HEK293 (cell line): ENCODE measurements around the gene MAML2.

Experiments
- CTCF ChIA-PET: fragments of 350-600 bp; formaldehyde crosslinking; extraction: SDS; loops from one replicate; lab custom pipeline; 2021; ENCODE audit warnings: antibody characterized with exemption; lab: Yijun Ruan, JAX
- POLR2A ChIA-PET: fragments of 300-600 bp; formaldehyde crosslinking; extraction: SDS; loops from one replicate; lab custom pipeline; 2020; ENCODE audit warnings: antibody characterized with exemption, inconsistent platforms; lab: Yijun Ruan, JAX
- H3K27ac ChIP-seq: fragments of 200-500 bp; sonication (Bioruptor generic); 2 replicates; pipeline ENCODE4 v1.5.1; 2014; ENCODE audit warnings: low read depth, low read length, control low read depth, inconsistent platforms; ENCODE audit errors: extremely low read depth
- H3K36me3 ChIP-seq, 2 experiments: fragments of 200-500 bp in 1 of 2; sonication (Bioruptor generic) in 1 of 2; 1 replicate in 1 of 2; 2 replicates in 1 of 2; pipeline ENCODE4 v1.5.1; 2014 to 2017; ENCODE audit warnings: inconsistent platforms in 2 of 2, low read length in 2 of 2; ENCODE audit not compliant: control insufficient read depth in 2 of 2, insufficient read depth in 1 of 2
- H3K4me1 ChIP-seq: fragments of 200-500 bp; sonication (Bioruptor generic); 2 replicates; pipeline ENCODE4 v1.5.1; 2014; ENCODE audit warnings: mild to moderate bottlenecking, low read length, inconsistent platforms; ENCODE audit not compliant: control insufficient read depth, insufficient read depth
- H3K4me3 ChIP-seq: 2 replicates; pipeline ENCODE4 v1.5.1; 2011; ENCODE audit warnings: low read depth, mild to moderate bottlenecking, control low read depth, low read length, moderate library complexity
- H3K9me3 ChIP-seq: fragments of 200-500 bp; sonication (Bioruptor generic); 2 replicates; pipeline ENCODE4 v1.5.1; 2014; ENCODE audit warnings: low read depth, low read length, inconsistent platforms; ENCODE audit not compliant: control insufficient read depth, insufficient read depth
- KLF16 ChIP-seq: fragments of 450-650 bp; formaldehyde crosslinking; IDR thresholded peaks from 2 replicates; pipeline ENCODE4 v1.5.1; 2017; ENCODE audit warnings: missing biosample characterization, missing genetic modification characterization
- KLF7 ChIP-seq: fragments of 450-650 bp; formaldehyde crosslinking; IDR thresholded peaks from 2 replicates; pipeline ENCODE4 v1.5.1; 2016; ENCODE audit warnings: missing biosample characterization, missing genetic modification characterization, borderline replicate concordance
- MZF1 ChIP-seq: fragments of 450-650 bp; formaldehyde crosslinking; IDR thresholded peaks from 2 replicates; pipeline ENCODE4 v1.5.1; 2017; ENCODE audit warnings: missing biosample characterization, missing genetic modification characterization, borderline replicate concordance
- PRDM4 ChIP-seq: fragments of 450-650 bp; formaldehyde crosslinking; IDR thresholded peaks from 2 replicates; pipeline ENCODE4 v1.5.1; 2017; ENCODE audit warnings: missing biosample characterization, missing genetic modification characterization
- SCRT2 ChIP-seq: fragments of 450-650 bp; formaldehyde crosslinking; IDR thresholded peaks from 2 replicates; pipeline ENCODE4 v1.5.1; 2016; ENCODE audit warnings: missing biosample characterization, missing genetic modification characterization
- TRIM28 ChIP-seq: IDR thresholded peaks from 2 replicates; pipeline ENCODE4 v1.6.1; 2011; ENCODE audit warnings: low read length, control low read depth, borderline replicate concordance
- YY2 ChIP-seq: fragments of 450-650 bp; formaldehyde crosslinking; IDR thresholded peaks from 2 replicates; pipeline ENCODE4 v1.5.1; 2016; ENCODE audit warnings: missing biosample characterization, missing genetic modification characterization
- ZBTB17 ChIP-seq: fragments of 450-650 bp; formaldehyde crosslinking; IDR thresholded peaks from 2 replicates; pipeline ENCODE4 v1.5.1; 2016; ENCODE audit warnings: missing biosample characterization, missing genetic modification characterization
- ZBTB20 ChIP-seq: fragments of 450-650 bp; formaldehyde crosslinking; IDR thresholded peaks from 2 replicates; pipeline ENCODE4 v1.5.1; 2016; ENCODE audit warnings: missing biosample characterization, missing genetic modification characterization
- ZFP3 ChIP-seq: fragments of 450-650 bp; formaldehyde crosslinking; IDR thresholded peaks from 2 replicates; pipeline ENCODE4 v1.5.1; 2016; ENCODE audit warnings: low read depth, missing biosample characterization, missing genetic modification characterization
- ZNF169 ChIP-seq: fragments of 450-650 bp; formaldehyde crosslinking; IDR thresholded peaks from 2 replicates; pipeline ENCODE4 v1.5.1; 2016; ENCODE audit warnings: missing biosample characterization, missing genetic modification characterization
- ZNF18 ChIP-seq: fragments of 450-650 bp; formaldehyde crosslinking; IDR thresholded peaks from 2 replicates; pipeline ENCODE4 v1.5.1; 2016; ENCODE audit warnings: missing biosample characterization, missing genetic modification characterization
- ZNF211 ChIP-seq: fragments of 450-650 bp; formaldehyde crosslinking; IDR thresholded peaks from 2 replicates; pipeline ENCODE4 v1.5.1; 2016; ENCODE audit warnings: low read depth, missing biosample characterization, missing genetic modification characterization
- ZNF292 ChIP-seq: fragments of 450-650 bp; formaldehyde crosslinking; IDR thresholded peaks from 2 replicates; pipeline ENCODE4 v1.5.1; 2016; ENCODE audit warnings: low read depth, missing biosample characterization, missing genetic modification characterization, borderline replicate concordance
- ZNF423 ChIP-seq: fragments of 450-650 bp; formaldehyde crosslinking; IDR thresholded peaks from 2 replicates; pipeline ENCODE4 v1.5.1; 2016; ENCODE audit warnings: missing biosample characterization, missing genetic modification characterization
- ZNF561 ChIP-seq: fragments of 450-650 bp; IDR thresholded peaks from 2 replicates; pipeline ENCODE4 v1.5.1; 2018; ENCODE audit warnings: missing biosample characterization, missing genetic modification characterization, borderline replicate concordance
- ZNF580 ChIP-seq: fragments of 450-650 bp; formaldehyde crosslinking; IDR thresholded peaks from 2 replicates; pipeline ENCODE4 v1.5.1; 2016; ENCODE audit warnings: missing biosample characterization, missing genetic modification characterization
- ZNF629 ChIP-seq: fragments of 450-650 bp; formaldehyde crosslinking; IDR thresholded peaks from 2 replicates; pipeline ENCODE4 v1.5.1; 2017; ENCODE audit warnings: missing biosample characterization, missing genetic modification characterization
- ZNF639 ChIP-seq: fragments of 450-650 bp; formaldehyde crosslinking; IDR thresholded peaks from 2 replicates; pipeline ENCODE4 v1.5.1; 2016; ENCODE audit warnings: missing biosample characterization, missing genetic modification characterization
- ZNF843 ChIP-seq: fragments of 450-650 bp; formaldehyde crosslinking; IDR thresholded peaks from 2 replicates; pipeline ENCODE4 v1.5.1; 2016; ENCODE audit warnings: missing biosample characterization, missing genetic modification characterization
- ZSCAN30 ChIP-seq: fragments of 450-650 bp; IDR thresholded peaks from 2 replicates; pipeline ENCODE4 v1.5.1; 2018; ENCODE audit warnings: missing biosample characterization, mild to moderate bottlenecking, missing genetic modification characterization, moderate library complexity
- ZXDB ChIP-seq: fragments of 450-650 bp; formaldehyde crosslinking; IDR thresholded peaks from 2 replicates; pipeline ENCODE4 v1.5.1; 2016; ENCODE audit warnings: missing biosample characterization, missing genetic modification characterization
- TF ChIP-seq, protein P1 (sequence below): fragments of 450-650 bp; formaldehyde crosslinking; IDR thresholded peaks from 2 replicates; pipeline ENCODE4 v1.5.1; 2016; ENCODE audit warnings: missing biosample characterization, missing genetic modification characterization
- TF ChIP-seq, protein P2 (sequence below): fragments of 450-650 bp; IDR thresholded peaks from 2 replicates; pipeline ENCODE4 v1.5.1; 2018; ENCODE audit warnings: missing biosample characterization, mild to moderate bottlenecking, missing genetic modification characterization

MAML2 gene

DNA sequence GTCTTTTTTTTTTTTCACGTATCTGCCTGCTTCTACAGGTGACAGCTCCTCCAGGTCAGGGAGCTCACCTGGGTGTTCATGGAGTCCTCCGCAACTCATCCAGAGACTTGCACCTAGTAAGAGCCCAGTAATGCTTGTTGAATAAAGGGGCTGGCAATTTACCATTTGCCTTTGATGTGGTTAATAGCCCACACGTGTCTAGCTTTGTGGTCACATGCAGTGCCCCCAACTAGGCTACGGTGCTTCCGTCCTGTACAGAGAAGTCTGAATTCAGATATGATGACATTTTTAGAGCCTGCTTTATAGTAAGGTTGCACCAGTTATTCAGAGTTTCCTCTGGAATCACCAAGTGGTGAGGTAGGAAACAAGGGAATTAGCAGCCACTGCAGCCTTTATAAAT lies 219.7 kb downstream of the MAML2 start:
- CTCF ChIA-PET = interaction anchor here (0.9 to 1.6 kb wide), 3 partner anchors 8 to 288 kb away, joined by 3 to 4 read pairs (median 4); partner anchors contain the start of gene MAML2
- H3K4me3 ChIP-seq = no peak overlapping the region
- H3K9me3 ChIP-seq = no peaks in the 10 kb centered on the region
- POLR2A ChIA-PET = no interaction called here
- H3K27ac ChIP-seq = no peak overlapping the region
- TF ChIP-seq ZNF18 (tag by site-specific recombination) = no peak
- TF ChIP-seq ZNF211 (tag by site-specific recombination) = no peak
- TF ChIP-seq KLF7 (tag by site-specific recombination) = no peak
- TF ChIP-seq ZNF561 (tag by site-specific recombination) = no peak
- no peak for TF ChIP-seq ZNF639 (tag by site-specific recombination)
- TF ChIP-seq, protein P1, sequence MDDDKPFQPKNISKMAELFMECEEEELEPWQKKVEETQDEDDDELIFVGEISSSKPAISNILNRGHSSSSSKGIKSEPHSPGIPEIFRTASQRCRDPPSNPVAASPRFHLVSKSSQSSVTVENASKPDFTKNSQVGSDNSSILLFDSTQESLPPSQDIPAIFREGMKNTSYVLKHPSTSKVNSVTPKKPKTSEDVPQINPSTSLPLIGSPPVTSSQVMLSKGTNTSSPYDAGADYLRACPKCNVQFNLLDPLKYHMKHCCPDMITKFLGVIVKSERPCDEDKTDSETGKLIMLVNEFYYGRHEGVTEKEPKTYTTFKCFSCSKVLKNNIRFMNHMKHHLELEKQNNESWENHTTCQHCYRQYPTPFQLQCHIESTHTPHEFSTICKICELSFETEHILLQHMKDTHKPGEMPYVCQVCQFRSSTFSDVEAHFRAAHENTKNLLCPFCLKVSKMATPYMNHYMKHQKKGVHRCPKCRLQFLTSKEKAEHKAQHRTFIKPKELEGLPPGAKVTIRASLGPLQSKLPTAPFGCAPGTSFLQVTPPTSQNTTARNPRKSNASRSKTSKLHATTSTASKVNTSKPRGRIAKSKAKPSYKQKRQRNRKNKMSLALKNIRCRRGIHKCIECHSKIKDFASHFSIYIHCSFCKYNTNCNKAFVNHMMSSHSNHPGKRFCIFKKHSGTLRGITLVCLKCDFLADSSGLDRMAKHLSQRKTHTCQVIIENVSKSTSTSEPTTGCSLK (tag by site-specific recombination) = no peak
- TF ChIP-seq, all 188 proteins: peak for 0
- Histone ChIP-seq H3K4me1 (no peaks in the 10 kb centered on the region), H3K36me3 (no peaks in the 10 kb centered on the region)

DNA sequence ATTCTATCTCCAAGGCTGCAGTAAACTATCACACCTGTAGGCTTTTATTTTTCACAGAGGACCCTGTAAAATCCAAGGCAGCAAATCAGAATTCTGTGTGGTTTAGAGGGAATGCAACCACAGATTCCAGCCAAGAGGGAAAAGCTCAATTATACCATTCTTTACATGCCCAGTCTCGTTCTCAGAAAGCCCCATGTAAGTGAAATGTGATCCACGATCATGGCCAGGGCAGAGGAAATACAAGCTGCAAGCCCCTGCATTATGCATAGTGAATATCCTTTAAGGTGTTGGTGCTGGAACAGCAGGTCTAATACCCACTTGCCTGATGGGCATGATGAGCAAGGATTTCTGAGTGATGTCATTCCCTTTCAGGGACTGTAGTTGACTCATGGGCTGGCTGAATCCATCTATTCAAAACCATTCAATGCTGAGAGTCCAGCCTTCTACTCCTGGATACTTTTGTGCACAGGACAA lies 220.4 kb downstream of the MAML2 start:
- CTCF ChIA-PET = interaction anchor here (0.6 to 1.6 kb wide), 5 partner anchors 8 to 968 kb away, joined by 3 to 4 read pairs (median 3); partner anchors contain the start of gene MAML2
- Histone ChIP-seq H3K4me1 (no peaks in the 10 kb centered on the region), H3K4me3 (no peak overlapping the region), H3K27ac (no peak overlapping the region), H3K36me3 (no peaks in the 10 kb centered on the region), H3K9me3 (no peaks in the 10 kb centered on the region)
- POLR2A ChIA-PET = no interaction called here
- TF ChIP-seq MZF1 (tag by site-specific recombination) (peak; percentile 63; the same call in 1 of the 2 replicates), ZNF169 (tag by site-specific recombination) (no peak), ZBTB17 (tag by site-specific recombination) (0 out of 2 replicates have a peak, but pooled peaks have one; percentile 20), ZNF843 (peak; percentile 25; the same call in 1 of the 2 replicates), ZXDB (tag by site-specific recombination) (peak; percentile 57; the same call in 1 of the 2 replicates), ZFP3 (tag by site-specific recombination) (no peak), SCRT2 (peak; percentile 45; the same call in 1 of the 2 replicates), KLF16 (tag by site-specific recombination) (no peak), ZNF580 (tag by site-specific recombination) (0 out of 2 replicates have a peak, but pooled peaks have one; percentile 32), ZNF423 (tag by site-specific recombination) (no peak), TRIM28 (0 out of 2 replicates have a peak, but pooled peaks have one; percentile 10), ZSCAN30 (tag by site-specific recombination) (0 out of 2 replicates have a peak, but pooled peaks have one; percentile 9), PRDM4 (tag by site-specific recombination) (no peak), ZNF292 (tag by site-specific recombination) (no peak), YY2 (tag by site-specific recombination) (no peak), ZBTB20 (tag by site-specific recombination) (peak; percentile 59; the same call in 1 of the 2 replicates), ZNF629 (tag by site-specific recombination) (peak; percentile 44; the same call in 1 of the 2 replicates)
- TF ChIP-seq, protein P2, sequence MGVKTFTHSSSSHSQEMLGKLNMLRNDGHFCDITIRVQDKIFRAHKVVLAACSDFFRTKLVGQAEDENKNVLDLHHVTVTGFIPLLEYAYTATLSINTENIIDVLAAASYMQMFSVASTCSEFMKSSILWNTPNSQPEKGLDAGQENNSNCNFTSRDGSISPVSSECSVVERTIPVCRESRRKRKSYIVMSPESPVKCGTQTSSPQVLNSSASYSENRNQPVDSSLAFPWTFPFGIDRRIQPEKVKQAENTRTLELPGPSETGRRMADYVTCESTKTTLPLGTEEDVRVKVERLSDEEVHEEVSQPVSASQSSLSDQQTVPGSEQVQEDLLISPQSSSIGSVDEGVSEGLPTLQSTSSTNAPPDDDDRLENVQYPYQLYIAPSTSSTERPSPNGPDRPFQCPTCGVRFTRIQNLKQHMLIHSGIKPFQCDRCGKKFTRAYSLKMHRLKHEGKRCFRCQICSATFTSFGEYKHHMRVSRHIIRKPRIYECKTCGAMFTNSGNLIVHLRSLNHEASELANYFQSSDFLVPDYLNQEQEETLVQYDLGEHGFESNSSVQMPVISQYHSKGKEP (tag by site-specific recombination) = peak; percentile 89
